Stimulated activated CD8-positive, alpha-beta memory T cell treated with anti-CD3 and anti-CD28 coated beads, Interleukin-15, amount 100 ng/mL, for 1 hour (primary cell): Measurements from ENCODE around the gene LY9.

Source experiments
- DNase-seq: peaks from one replicate; pipeline ENCODE4 v3.0.0-alpha.2; 2020; ENCODE audit warnings: low read depth

The LY9 gene

GRCh38 chr1:160836981-160837557, 41.1 kb downstream of the LY9 start:
- no peak for DNase-seq

GRCh38 chr1:160837558-160838205, 41.7 kb downstream of the LY9 start:
- peak; percentile 63 for DNase-seq

- DNase-seq, result no peak
Measured at GRCh38 chr1:160838888-160839287, 42.9 kb downstream of the LY9 start.

- no peak for DNase-seq
Measured at GRCh38 chr1:160839746-160840145, 43.8 kb downstream of the LY9 start.

GRCh38 chr1:160841079-160841478, 45.1 kb downstream of the LY9 start:
- no peak for DNase-seq

- no peak for DNase-seq
Measured at GRCh38 chr1:160844447-160845232, 48.7 kb downstream of the LY9 start.

- DNase-seq, result no peak
Measured at GRCh38 chr1:160846281-160846680, 50.3 kb downstream of the LY9 start.

GRCh38 chr1:160850541-160850940, 54.6 kb downstream of the LY9 start:
- DNase-seq, result no peak

GRCh38 chr1:160850993-160851392, 55.0 kb downstream of the LY9 start:
- no peak for DNase-seq

- DNase-seq, result no peak
Measured at GRCh38 chr1:160853014-160853413, 57.0 kb downstream of the LY9 start.

- DNase-seq, result no peak
Measured at GRCh38 chr1:160853754-160854153, 57.8 kb downstream of the LY9 start.

- DNase-seq, result no peak
Measured at GRCh38 chr1:160855181-160855981, 59.4 kb downstream of the LY9 start.

GRCh38 chr1:160858097-160858496, 62.1 kb downstream of the LY9 start:
- DNase-seq, result no peak

- no peak for DNase-seq
Measured at GRCh38 chr1:160858507-160858906, 62.5 kb downstream of the LY9 start.

- no peak for DNase-seq
Measured at GRCh38 chr1:160859166-160859565, 63.2 kb downstream of the LY9 start.

GRCh38 chr1:160860840-160861505, 65.0 kb downstream of the LY9 start:
- no peak for DNase-seq

GRCh38 chr1:160862203-160863060, 66.5 kb downstream of the LY9 start, which contains the start of gene CD244:
TSS of gene CD244 (minus strand) at chr1:160862887. CDS start at chr1:160862677, 210 bp downstream.
- no peak for DNase-seq

- no peak for DNase-seq
Measured at GRCh38 chr1:160863061-160863773, 67.2 kb downstream of the LY9 start.

- DNase-seq, result no peak
Measured at GRCh38 chr1:160863774-160864131, 67.8 kb downstream of the LY9 start.

GRCh38 chr1:160864173-160864572, 68.2 kb downstream of the LY9 start:
- DNase-seq, result no peak
